ENCODE results near the gene SHISAL2A.
"Not testable (repeated sequence)": the region's sequence is repeated elsewhere in the genome, so short reads cannot be mapped to it uniquely, and the experiment has no call there.

Gene SHISAL2A

DNA sequence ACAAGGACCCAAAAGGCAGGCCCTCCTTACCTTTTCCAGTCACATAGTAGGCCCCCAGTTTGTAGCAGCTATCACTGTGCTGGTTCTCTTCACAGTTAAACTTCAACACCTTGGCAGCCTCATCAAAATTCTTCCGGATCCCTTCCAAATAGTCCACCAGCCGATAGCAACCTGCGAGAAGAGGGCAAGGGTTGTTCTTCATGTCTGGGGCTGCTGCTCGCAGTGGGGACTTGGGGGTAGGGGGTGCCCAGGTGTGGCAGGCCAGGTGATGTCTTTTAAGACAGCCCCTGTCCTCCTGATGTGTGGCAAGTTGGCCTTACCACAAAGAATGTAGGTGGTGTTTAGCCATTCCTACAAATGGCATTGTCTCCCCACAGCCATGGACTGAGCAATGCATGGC lies 59.7 kb downstream of the SHISAL2A start:
- DNase-seq, result no peak

DNA sequence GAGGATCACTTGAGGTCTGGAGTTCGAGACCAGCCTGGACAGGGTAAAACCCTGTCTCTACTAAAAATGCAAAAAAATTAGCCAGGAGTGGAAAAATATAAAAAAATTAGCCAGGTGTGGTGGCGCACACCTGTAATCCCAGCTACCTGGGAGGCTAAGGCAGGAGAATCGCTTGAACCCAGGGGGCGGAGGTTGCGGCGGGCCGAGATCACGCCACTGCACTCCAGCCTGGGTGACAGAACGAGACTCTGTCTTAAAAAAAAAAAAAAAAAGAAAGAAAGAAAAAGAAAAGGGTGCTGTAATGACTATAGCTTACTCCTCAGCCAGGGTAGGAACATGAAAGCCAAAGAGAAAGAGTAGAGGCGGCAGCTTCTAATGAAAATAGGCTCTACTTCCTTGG lies 60.4 kb downstream of the SHISAL2A start:
- not testable (repeated sequence) for DNase-seq

DNA sequence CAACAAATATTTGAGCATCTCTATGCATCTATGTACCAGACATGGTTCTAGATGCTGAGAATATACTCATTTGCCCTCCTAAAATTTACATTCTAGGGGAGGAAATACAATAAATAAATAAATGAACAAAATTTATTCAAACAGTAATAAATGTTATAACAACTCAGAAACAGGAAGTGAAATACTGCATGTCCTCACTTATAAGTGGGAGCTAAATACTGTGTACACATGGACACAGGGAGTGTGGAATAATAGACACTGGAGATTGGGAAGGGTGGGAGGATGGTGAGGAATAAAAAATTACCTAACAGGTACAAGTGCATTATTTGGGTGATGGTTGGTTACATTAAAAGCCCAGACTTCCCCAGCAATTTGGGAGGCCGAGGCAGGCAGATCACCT lies 60.9 kb downstream of the SHISAL2A start:
- no peak for DNase-seq

DNA sequence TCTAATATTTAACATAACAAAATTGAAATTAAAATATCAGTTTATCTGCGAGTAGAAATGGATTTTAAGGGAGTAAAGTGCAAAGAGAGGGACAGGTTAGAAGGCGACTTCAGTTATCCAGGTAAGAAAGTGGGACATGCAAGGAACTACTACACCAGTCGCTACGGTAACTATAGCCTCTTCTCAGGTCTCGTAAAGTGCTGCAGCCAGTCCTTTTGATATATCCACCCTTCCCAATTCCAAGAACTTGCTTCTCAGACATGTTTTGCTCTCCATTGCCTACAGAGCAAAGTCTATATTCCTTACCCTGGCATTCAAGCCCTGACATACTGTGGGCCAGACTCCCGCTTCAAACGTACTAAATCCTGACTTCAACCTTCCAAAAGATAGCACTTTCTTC lies 62.7 kb downstream of the SHISAL2A start:
- DNase-seq, result no peak

DNA sequence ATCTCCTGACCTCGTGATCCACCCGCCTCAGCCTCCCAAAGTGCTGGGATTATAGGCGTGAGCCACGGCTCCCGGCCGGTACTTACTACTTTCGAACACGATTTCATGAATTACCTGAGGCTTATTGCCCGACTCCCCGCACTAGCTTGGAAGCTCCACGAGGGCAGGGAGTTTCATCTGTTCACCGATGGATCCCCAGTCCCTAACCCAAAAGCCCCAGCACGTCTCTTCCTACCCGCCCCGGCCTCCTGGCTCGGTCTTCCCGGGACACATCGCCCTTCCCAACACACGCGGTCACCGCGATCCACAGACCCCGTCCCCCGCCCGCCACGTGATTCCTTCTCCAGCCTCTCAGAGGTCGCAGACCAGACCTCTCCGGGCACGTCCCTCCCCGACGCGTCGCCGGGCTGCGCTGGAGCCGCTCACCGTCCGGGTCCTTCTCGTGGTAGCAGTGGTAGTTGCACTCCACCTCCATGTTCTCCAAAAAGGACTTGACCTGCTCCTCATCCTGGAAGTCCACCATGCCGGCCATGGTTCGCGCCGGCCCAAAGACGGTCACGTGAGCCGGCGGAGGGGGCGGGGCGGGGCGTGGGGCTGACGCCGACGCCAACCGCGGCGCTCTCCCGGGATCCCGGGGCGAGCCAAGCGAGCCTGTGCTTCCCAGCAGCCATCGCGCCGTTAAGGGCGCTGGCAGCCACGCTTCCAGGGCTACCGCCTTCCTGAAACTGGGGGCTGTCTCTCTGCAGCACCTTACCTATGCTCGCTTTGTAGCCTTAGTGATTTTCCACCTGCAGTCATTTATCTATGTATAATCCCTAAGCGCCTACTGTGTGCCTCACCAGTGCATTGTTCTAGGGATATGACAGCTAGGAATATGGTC lies 65.1 kb downstream of the SHISAL2A start, which contains the start of gene COA7:
Gene COA7 (minus strand): TSS at position 553 of the 880 bp plus-strand sequence. CDS start 21 bp downstream, at position 532.
- peak; percentile 86 for DNase-seq

DNA sequence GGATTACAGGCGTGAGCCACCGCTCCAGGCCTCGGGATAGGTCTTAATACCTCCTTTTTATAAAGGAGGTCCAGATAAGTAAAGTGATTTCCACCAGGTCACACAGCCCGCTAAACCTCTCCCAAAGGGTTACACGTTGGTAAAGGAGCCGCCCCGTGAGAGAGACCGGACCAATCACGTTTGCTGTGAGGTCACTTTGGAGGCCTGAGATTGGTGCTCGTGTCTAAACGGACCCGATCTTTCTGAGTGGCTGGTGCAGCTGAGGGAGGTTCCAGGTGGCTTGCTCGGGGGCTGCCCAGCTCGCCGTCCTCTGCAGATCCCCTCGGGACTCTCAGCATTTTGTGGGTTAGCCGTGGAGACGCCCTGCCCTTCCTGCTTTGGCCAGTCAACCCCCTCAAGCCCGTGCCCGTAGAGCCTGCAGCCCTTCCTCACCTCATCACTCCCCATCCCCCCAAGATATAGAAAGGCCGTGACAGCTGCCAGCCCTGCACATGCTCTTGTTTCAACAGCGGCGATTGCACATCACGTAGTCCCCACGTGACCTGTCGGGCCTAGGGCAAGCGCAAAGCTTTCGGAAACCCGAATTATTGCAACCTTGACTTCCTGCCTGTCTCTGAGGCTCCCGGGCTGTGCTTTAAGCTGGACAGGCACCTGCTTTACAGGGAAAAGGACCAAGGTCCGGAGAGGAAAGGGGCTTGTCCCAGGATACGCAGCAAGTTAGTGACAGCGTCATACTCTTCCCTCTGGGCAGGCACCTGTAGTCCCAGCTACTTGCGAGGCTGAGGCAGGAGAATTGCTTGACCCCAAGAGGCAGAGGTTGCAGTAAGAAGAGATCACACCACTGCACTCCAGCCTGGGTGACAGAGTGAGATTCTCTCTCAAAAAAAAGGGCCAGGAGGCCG lies 70.2 kb downstream of the SHISAL2A start:
- DNase-seq, result peak; percentile 91

DNA sequence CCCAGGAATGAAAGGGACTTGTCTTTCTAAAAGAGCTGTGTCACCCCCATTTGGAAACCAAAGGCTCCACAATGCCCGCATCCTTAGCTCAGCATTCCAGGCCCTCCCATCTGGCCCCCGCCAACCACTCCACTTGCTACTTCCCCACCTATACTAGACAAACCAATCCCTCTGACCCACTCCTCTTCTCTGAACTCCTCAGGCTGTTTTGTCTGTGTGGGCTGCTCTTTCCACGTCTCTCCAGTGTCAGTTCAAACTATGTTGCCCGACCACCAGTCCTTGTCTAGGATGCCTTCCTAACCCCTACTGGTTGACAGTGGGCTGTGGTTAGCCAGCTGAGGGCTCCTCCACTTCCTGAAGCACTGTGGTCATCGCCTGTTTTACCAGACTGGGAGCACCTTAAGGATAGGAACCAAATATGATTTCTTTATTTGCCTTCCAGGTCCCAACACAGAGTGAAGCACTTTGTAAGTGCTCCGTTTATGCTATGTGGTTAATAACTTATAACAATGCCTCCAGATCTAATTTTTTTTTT lies 73.2 kb downstream of the SHISAL2A start:
- no peak for DNase-seq
